ENCODE results near the gene FBXL12.
"Not testable (repeated sequence)": the region's sequence is repeated elsewhere in the genome, so short reads cannot be mapped to it uniquely, and the experiment has no call there.

FBXL12 gene

GRCh38 chr19:9793071-9793591 is 25.7 kb downstream of the FBXL12 start:
- CTCF ChIA-PET: interaction anchor here (0.8 to 1.5 kb wide), 4 partner anchors 13 to 588 kb away, joined by 3 to 10 read pairs (median 4); no protein-coding TSS in a partner anchor
- POLR2A ChIA-PET: no interaction called here
- TF ChIP-seq, protein P1, sequence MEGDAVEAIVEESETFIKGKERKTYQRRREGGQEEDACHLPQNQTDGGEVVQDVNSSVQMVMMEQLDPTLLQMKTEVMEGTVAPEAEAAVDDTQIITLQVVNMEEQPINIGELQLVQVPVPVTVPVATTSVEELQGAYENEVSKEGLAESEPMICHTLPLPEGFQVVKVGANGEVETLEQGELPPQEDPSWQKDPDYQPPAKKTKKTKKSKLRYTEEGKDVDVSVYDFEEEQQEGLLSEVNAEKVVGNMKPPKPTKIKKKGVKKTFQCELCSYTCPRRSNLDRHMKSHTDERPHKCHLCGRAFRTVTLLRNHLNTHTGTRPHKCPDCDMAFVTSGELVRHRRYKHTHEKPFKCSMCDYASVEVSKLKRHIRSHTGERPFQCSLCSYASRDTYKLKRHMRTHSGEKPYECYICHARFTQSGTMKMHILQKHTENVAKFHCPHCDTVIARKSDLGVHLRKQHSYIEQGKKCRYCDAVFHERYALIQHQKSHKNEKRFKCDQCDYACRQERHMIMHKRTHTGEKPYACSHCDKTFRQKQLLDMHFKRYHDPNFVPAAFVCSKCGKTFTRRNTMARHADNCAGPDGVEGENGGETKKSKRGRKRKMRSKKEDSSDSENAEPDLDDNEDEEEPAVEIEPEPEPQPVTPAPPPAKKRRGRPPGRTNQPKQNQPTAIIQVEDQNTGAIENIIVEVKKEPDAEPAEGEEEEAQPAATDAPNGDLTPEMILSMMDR (IDR thresholded peaks at IDR 0.05; ENCODE audit: control extremely low read depth, extremely low read depth, low read depth, missing control alignments): no peak
- no peak for DNase-seq (ENCODE audit: extremely low spot score)

GRCh38 chr19:9792206-9793070 is 26.4 kb downstream of the FBXL12 start:
- peak; percentile 89 for DNase-seq (ENCODE audit: extremely low spot score)
- TF ChIP-seq, protein P1 (IDR thresholded peaks at IDR 0.05; ENCODE audit: control extremely low read depth, extremely low read depth, low read depth, missing control alignments): no peak
- POLR2A ChIA-PET: no interaction called here
- CTCF ChIA-PET: interaction anchor here (1.5 kb wide), 1 partner anchor 167 kb away, joined by 10 read pairs; no protein-coding TSS in a partner anchor

GRCh38 chr19:9791552-9792205 is 27.2 kb downstream of the FBXL12 start:
- TF ChIP-seq, protein P1 (IDR thresholded peaks at IDR 0.05; ENCODE audit: control extremely low read depth, extremely low read depth, low read depth, missing control alignments): no peak
- CTCF ChIA-PET: interaction anchor here (0.8 to 1.5 kb wide), 2 partner anchors 158 to 166 kb away, joined by 3 to 7 read pairs; no protein-coding TSS in a partner anchor
- POLR2A ChIA-PET: no interaction called here
- DNase-seq (ENCODE audit: extremely low spot score): peak; percentile 90

DNA sequence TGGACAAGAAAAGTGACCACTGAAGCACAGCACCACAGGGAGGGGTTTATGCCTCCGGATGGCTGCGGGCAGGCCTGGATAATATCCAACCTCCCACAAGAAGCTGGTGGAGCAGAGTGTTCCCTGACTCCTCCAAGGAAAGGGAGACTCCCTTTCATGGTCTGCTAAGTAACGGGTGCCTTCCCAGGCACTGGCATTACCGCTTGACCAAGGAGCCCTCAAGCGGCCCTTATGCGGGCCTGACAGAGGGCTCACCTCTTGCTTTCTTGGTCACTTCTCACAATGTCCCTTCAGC is 27.9 kb downstream of the FBXL12 start:
- POLR2A ChIA-PET; DNase-seq (ENCODE audit: extremely low spot score): not testable (repeated sequence)
- CTCF ChIA-PET: interaction anchor here (0.8 to 1.5 kb wide), 4 partner anchors 158 to 655 kb away, joined by 3 to 7 read pairs (median 3); no protein-coding TSS in a partner anchor

DNA sequence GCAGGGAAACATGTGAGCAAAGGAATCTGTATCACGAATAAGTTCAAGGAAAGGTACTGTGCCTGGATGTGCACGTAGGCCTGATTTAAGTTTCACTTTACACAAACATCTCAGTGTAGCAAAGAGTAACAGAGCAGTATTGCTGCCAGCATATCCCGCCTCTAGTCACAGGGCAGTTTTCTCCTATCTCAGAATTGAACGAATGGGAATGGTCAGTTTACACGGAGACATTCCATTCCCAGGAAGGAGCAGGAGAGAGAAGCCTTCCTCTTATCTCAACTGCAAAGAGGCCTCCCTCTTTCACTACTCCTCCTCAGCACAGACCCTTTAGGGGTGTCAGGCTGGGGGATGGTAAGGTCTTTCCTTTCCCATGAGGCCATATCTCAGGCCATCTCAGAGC is 29.3 kb downstream of the FBXL12 start:
- POLR2A ChIA-PET, CTCF ChIA-PET: not testable (repeated sequence)

DNA sequence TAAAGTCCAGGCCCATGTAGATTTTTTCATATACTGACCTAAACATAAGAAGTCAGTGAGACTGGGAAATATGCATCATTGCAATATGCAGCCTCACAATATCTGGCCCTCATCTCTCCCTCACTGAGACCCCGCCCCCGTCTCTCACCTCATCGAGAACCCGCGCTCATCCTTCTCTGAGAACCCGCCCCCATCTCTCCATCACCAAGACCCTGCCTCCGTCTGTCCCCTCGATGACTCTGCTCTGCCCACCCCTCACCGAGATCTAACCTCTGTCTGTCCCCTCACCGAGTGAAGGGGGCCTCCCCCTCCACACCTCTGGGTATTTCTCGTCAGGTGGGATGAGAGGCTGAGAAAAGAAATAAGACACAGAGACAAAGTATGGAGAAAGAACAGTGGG is 29.8 kb downstream of the FBXL12 start:
- no peak for DNase-seq (ENCODE audit: extremely low spot score)
- TF ChIP-seq, protein P1 (IDR thresholded peaks at IDR 0.05; ENCODE audit: control extremely low read depth, extremely low read depth, low read depth, missing control alignments): no peak
- POLR2A ChIA-PET: interaction anchor here (0.6 kb wide), 1 partner anchor 11 kb away, joined by 3 read pairs; no protein-coding TSS in a partner anchor
- CTCF ChIA-PET: interaction anchor here (1.2 kb wide), 1 partner anchor 8 kb away, joined by 3 read pairs; no protein-coding TSS in a partner anchor

More for the DNA sequence above, 29.3 kb downstream of the FBXL12 start:
- not testable (repeated sequence) for DNase-seq (ENCODE audit: extremely low spot score)

- DNase-seq (ENCODE audit: extremely low spot score): not testable (repeated sequence)
- POLR2A ChIA-PET: interaction anchor here (0.6 kb wide), 1 partner anchor 10 kb away, joined by 3 read pairs; no protein-coding TSS in a partner anchor
- CTCF ChIA-PET: interaction anchor here (1.2 kb wide), 1 partner anchor 8 kb away, joined by 3 read pairs; no protein-coding TSS in a partner anchor
Observed at GRCh38 chr19:9788604-9789003, 30.3 kb downstream of the FBXL12 start.

DNA sequence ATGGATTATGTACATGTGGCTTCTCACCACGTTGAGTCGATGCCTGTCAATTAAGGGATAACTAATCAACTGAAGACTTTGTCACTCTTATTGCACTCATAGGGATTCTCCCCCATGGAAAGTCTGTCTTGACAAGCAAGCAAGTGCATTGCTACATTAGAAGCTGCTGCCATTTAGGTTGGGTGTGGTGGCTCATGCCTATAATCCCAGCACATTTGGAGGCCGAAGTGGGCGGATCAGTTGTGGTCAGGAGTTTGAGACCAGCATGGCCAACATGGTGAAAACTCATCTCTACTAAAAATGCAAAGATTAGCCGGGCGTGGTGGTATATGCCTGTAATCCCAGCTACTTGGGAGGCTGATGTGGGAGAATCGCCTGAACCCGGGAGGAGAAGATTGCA is 32.1 kb downstream of the FBXL12 start:
- TF ChIP-seq, protein P1 (IDR thresholded peaks at IDR 0.05; ENCODE audit: control extremely low read depth, extremely low read depth, low read depth, missing control alignments): no peak
- no peak for DNase-seq (ENCODE audit: extremely low spot score)
- ChIA-PET CTCF (interaction anchor here (0.9 kb wide), 1 partner anchor 582 kb away, joined by 3 read pairs; no protein-coding TSS in a partner anchor), POLR2A (no interaction called here)

All from GM10248 (cell line).